ENCODE measurements around the gene BRD1. TPM values are rescaled to one million over a fixed set of nuclear protein-coding genes. Genes with fewer than 3 reads are reported as not detected.

Gene BRD1
- total RNA-seq, 2 donors from 2014 or later, result 42.3 to 43.4 TPM

Other genes with a start within 250 kb of the BRD1 start
- 10 to 100 TPM; 22.3 to 23.6 TPM for gene ZBED4, start 26.0 kb upstream of the BRD1 start, total RNA-seq
- 10 to 100 TPM; 11.7 to 13.6 TPM for gene ALG12, start 90.6 kb upstream of the BRD1 start, total RNA-seq
- 10 to 100 TPM; 24.4 to 33.2 TPM for gene CRELD2, start 90.8 kb upstream of the BRD1 start, total RNA-seq
- 100 to 1,000 TPM; 209 to 236 TPM for gene PIM3, start 132.9 kb upstream of the BRD1 start, total RNA-seq
- gene IL17REL, start 184.9 kb upstream of the BRD1 start, total RNA-seq, result 1 to 10 TPM in 1 of 2 donors, under 1 TPM in 1; 0.36 to 1.1 TPM
- gene TTLL8, start 230.4 kb upstream of the BRD1 start, total RNA-seq, result not detected